ENCODE measurements around the gene SRL. TPM values are rescaled to one million over a fixed set of nuclear protein-coding genes. Genes with fewer than 3 reads are reported as not detected.

The SRL gene
- total and polyA plus RNA-seq, 2 of the 13 experiments (the other 11 are each of a cell fraction or from before 2014, with no cell fraction given): 0.05 TPM; not detected in 1

DNA sequence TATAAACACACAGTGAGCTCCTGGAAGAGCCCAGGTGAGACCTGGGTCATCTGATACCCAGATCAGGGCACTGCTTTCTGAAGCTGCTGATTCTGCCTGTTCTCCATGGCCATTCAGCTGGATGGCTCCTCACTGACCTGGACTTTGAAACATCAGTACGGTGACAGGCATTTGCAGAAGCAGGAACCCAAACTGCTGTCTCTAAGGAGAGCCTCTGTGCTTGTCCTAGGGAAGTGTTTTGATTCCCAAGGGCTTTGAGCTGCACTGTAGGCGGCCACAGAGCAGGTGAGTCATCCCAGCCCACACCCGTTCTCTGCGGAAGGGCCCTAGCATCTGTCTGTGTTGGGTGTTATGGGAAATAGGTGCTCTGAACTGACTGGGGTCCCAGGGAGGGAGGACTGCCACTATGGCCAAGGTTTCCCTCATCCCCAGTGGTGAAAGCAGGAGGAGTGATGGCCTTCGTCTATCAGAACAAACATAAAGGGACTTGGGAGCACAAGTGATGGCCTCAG is 64.9 kb downstream of the SRL start:
- ChIA-PET POLR2A (interaction anchor here (0.8 kb wide), 1 partner anchor 9 kb away, joined by 4 read pairs; no protein-coding TSS in a partner anchor), CTCF (ENCODE audit: low intra/inter-chr PET ratio, low total read pairs) (no interaction called here)
- WGBS (ENCODE audit: low lambda C conversion rate): 4% methylated on average over 4 of the region's 5 CpGs
- H3K9ac ChIP-seq (ENCODE audit: insufficient read depth, low read depth, low read length): no peak overlapping the region
- no peaks in the 10 kb centered on the region for H3K9me3 ChIP-seq (ENCODE audit: low read length)
- H2AFZ ChIP-seq (ENCODE audit: low read length): no peak overlapping the region
- peaks cover 1 to 4% of the 10 kb centered on the region in 2 experiments; a peak in 3 of 5 replicates for H3K27me3 ChIP-seq (ENCODE audit: control insufficient read depth in 1 of 2, insufficient read depth in 2 of 2, low read length in 2 of 2)
- peak; percentile 8 for DNase-seq (ENCODE audit: low spot score)
- BruUV-seq (replicated peaks): no TSS peak
- peak; percentile 87 for TF ChIP-seq ZNF263 (CRISPR knock-in tag; IDR thresholded peaks at IDR 0.05)
- TF ChIP-seq, protein P1, sequence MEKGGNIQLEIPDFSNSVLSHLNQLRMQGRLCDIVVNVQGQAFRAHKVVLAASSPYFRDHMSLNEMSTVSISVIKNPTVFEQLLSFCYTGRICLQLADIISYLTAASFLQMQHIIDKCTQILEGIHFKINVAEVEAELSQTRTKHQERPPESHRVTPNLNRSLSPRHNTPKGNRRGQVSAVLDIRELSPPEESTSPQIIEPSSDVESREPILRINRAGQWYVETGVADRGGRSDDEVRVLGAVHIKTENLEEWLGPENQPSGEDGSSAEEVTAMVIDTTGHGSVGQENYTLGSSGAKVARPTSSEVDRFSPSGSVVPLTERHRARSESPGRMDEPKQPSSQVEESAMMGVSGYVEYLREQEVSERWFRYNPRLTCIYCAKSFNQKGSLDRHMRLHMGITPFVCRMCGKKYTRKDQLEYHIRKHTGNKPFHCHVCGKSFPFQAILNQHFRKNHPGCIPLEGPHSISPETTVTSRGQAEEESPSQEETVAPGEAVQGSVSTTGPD (CRISPR knock-in tag; IDR thresholded peaks at IDR 0.05): no peak
- TF ChIP-seq FOSL2 (CRISPR knock-in tag; IDR thresholded peaks at IDR 0.05): peak; percentile 84
- 0 out of 2 replicates have a peak, but pooled peaks have one; percentile 16 for TF ChIP-seq HNF4G (IDR thresholded peaks at IDR 0.05; ENCODE audit: borderline replicate concordance, low read depth, low read length)
- no peak for TF ChIP-seq HNF4G (CRISPR knock-in tag; IDR thresholded peaks at IDR 0.05; ENCODE audit: borderline replicate concordance, low read depth)
- TF ChIP-seq ZNF670 (CRISPR knock-in tag; IDR thresholded peaks at IDR 0.05; ENCODE audit: borderline replicate concordance): no peak
- peak; percentile 40; the same call in 1 of the 2 replicates for TF ChIP-seq HNF4A (CRISPR knock-in tag; IDR thresholded peaks at IDR 0.05)
- no peak for FAIRE-seq
- peak; percentile 80 for ATAC-seq
- no peaks in the 10 kb centered on the region for H3K36me3 ChIP-seq (replicated peaks in 1 of 2; ENCODE audit: control insufficient read depth in 1 of 2, insufficient read depth in 2 of 2, low read length in 2 of 2)
- no peak overlapping the region for H3K4me3 ChIP-seq (replicated peaks in 1 of 3; ENCODE audit: insufficient read depth in 1 of 3, low read depth in 2 of 3, low read length in 3 of 3)
- H3K79me2 ChIP-seq (ENCODE audit: insufficient read depth, low read length): no peaks in the 10 kb centered on the region
- peak overlapping the region; percentile 42; the same call in 1 of the 2 replicates for H3K4me2 ChIP-seq (ENCODE audit: low read depth, low read length)
- intact Hi-C loops (cut with micrococcal nuclease; ENCODE audit: unreplicated experiment) (no loop called here), in situ Hi-C loops (cut with HindIII; ENCODE audit: extremely low pct_ligation_motif_present, low pct_unique_long_range_greater_than_20kb) (no loop called here)
- no peak overlapping the region for H3K27ac ChIP-seq (ENCODE audit: extremely low read length, insufficient read depth, low read length)
- H4K20me1 ChIP-seq (ENCODE audit: insufficient read depth, low read length): no peaks in the 10 kb centered on the region
- peaks cover 34% of the 10 kb centered on the region for H3K4me1 ChIP-seq (ENCODE audit: insufficient read depth, low read length)

DNA sequence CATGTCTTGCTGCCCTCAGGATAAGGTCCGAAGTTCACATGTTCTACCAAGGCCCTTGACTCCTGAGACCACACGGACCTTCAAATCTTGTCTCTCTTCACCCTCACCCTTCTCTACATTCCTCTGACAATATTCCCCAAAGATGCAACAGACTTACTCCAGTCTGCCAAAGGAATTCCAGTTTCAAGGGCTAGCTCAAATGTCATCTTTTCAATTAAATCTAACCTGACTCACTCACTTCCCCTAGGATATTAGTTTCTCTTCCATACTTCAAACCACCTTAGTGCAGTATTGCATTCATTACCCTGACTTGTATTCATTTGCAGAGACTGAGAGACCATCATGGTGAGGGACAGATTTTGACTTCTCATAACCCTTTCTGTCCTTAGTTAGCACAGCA is 66.0 kb downstream of the SRL start:
- POLR2A ChIA-PET: interaction anchor here (0.9 to 1.3 kb wide), 2 partner anchors 8 to 18 kb away, joined by 3 read pairs; no protein-coding TSS in a partner anchor
- intact Hi-C loops (cut with micrococcal nuclease; ENCODE audit: unreplicated experiment): no loop called here
- in situ Hi-C loops (cut with HindIII; ENCODE audit: extremely low pct_ligation_motif_present, low pct_unique_long_range_greater_than_20kb): no loop called here
- TF ChIP-seq ZMAT3 (CRISPR knock-in tag; conservative IDR thresholded peaks at IDR 0.05) (no peak), ZNF180 (CRISPR knock-in tag; IDR thresholded peaks at IDR 0.05; ENCODE audit: borderline replicate concordance, low read depth) (no peak), RFXANK (CRISPR knock-in tag; IDR thresholded peaks at IDR 0.05) (no peak), ZNF558 (CRISPR knock-in tag; IDR thresholded peaks at IDR 0.05; ENCODE audit: borderline replicate concordance) (no peak), SNRNP70 (IDR thresholded peaks at IDR 0.05; ENCODE audit: low read depth, low read length) (no peak), TRIM24 (CRISPR knock-in tag; IDR thresholded peaks at IDR 0.05) (no peak), ZNF879 (CRISPR knock-in tag; IDR thresholded peaks at IDR 0.05) (no peak), NCOA2 (CRISPR knock-in tag; IDR thresholded peaks at IDR 0.05) (no peak), RNF2 (conservative IDR thresholded peaks at IDR 0.05; ENCODE audit: low read depth) (no peak)

More for the DNA sequence above, 66.0 kb downstream of the SRL start:
- H3K4me3 ChIP-seq (replicated peaks in 1 of 3; ENCODE audit: insufficient read depth in 1 of 3, low read depth in 2 of 3, low read length in 3 of 3): no peak overlapping the region
- no peaks in the 10 kb centered on the region for H4K20me1 ChIP-seq (ENCODE audit: insufficient read depth, low read length)
- H3K36me3 ChIP-seq (replicated peaks in 1 of 2; ENCODE audit: control insufficient read depth in 1 of 2, insufficient read depth in 2 of 2, low read length in 2 of 2): no peaks in the 10 kb centered on the region
- peaks cover 1 to 4% of the 10 kb centered on the region in 2 experiments; a peak in 2 of 5 replicates for H3K27me3 ChIP-seq (ENCODE audit: control insufficient read depth in 1 of 2, insufficient read depth in 2 of 2, low read length in 2 of 2)
- no peak for ATAC-seq
- no peaks in the 10 kb centered on the region for H3K9me3 ChIP-seq (ENCODE audit: low read length)
- H3K4me1 ChIP-seq (ENCODE audit: insufficient read depth, low read length): peaks cover 34% of the 10 kb centered on the region
- no peak overlapping the region for H2AFZ ChIP-seq (ENCODE audit: low read length)
- FAIRE-seq: no peak
- no peak overlapping the region for H3K4me2 ChIP-seq (ENCODE audit: low read depth, low read length)
- BruUV-seq (replicated peaks): no TSS peak
- H3K9ac ChIP-seq (ENCODE audit: insufficient read depth, low read depth, low read length): no peak overlapping the region
- CTCF ChIA-PET (ENCODE audit: low intra/inter-chr PET ratio, low total read pairs): no interaction called here
- H3K27ac ChIP-seq (ENCODE audit: extremely low read length, insufficient read depth, low read length): no peak overlapping the region
- no peak for DNase-seq (ENCODE audit: low spot score)
- H3K79me2 ChIP-seq (ENCODE audit: insufficient read depth, low read length): no peaks in the 10 kb centered on the region
- WGBS (ENCODE audit: low lambda C conversion rate): 6% methylated on average over 2 of the region's 2 CpGs

Measured in HepG2 (cell line).